HG03575 (cell line): ENCODE results near the gene CRYBG1.

Experiments used
- ATAC-seq: cut with Tn5 transposase; IDR thresholded peaks from one replicate; pipeline ENCODE4 v1.9.1; 2021; ENCODE audit not compliant: unreplicated experiment, insufficient number of reproducible peaks, low FRiP score; ENCODE audit errors: extremely low read depth

Gene CRYBG1

GRCh38 chr6:106611030-106611429 is 250.5 kb downstream of the CRYBG1 start:
- no peak for ATAC-seq

DNA sequence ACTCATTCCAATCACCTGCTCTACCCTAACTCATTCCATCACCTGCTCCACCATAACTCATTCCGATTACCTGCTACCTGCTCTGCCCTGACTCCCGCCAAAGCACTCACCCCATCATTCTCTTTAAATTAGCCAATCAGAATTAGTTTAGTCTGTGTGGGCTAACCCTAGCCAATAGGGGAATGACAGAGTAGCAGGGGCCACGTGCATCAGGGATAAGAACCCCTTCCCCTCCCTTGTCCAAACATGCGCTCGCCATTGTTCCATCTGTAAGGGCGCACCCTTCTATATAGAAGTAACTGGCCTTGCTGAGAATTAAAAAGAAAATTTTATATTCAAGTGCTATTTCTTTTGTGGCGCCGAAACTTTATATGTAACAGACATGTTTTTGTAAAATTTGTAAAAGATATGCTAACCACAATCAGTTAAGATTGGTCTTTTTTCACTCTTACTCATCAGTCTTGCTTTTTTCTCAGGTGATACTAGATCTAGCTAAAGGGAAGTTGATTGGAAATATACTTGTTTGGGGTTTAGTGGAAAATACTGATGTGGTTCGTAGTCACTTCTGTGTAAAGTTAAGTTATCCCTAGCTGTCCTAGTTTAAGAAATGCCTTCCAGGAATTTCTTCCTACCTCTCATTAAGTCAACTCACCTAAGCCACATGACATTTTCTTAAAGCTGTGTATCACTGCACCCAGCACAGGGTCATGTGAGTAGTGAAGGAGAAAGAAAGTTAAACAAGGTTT is 252.3 kb downstream of the CRYBG1 start:
- ATAC-seq: no peak

DNA sequence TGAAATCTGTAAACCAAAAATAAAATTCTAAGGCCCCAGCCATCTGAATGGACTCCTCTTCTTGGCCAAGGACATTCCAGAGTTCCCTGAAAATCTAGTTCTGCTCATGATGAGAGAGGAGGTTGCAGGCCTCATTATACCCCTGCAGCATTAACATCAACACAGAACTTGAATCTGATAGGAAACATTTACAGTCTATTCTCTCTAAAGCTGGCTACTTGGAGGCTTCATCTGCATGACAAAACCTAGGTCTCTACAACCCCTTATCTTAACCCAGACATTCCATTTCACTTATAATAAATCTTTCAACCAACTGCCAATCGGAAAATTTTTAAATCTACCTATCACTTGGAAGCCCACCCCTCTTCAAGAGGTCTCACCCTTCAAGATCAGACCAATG is 253.1 kb downstream of the CRYBG1 start:
- no peak for ATAC-seq

DNA sequence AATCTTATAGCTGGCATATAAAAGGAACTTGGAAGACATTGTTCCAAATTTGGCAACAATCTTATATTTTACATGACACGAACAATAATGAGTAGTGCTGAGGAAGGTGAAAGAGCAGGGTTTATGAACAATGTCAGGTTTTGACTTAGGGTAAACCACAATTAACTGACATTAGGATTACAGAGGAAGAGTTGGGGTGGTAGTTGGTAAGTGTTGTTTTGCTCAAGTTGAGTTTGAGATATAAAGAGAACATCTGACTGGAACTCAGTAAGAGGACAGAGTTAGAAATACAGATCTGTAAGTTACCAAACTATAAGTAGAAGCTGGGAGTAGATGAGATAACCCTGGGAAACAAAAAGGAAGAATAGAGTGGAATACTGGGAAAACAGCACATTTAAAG is 253.6 kb downstream of the CRYBG1 start:
- no peak for ATAC-seq

DNA sequence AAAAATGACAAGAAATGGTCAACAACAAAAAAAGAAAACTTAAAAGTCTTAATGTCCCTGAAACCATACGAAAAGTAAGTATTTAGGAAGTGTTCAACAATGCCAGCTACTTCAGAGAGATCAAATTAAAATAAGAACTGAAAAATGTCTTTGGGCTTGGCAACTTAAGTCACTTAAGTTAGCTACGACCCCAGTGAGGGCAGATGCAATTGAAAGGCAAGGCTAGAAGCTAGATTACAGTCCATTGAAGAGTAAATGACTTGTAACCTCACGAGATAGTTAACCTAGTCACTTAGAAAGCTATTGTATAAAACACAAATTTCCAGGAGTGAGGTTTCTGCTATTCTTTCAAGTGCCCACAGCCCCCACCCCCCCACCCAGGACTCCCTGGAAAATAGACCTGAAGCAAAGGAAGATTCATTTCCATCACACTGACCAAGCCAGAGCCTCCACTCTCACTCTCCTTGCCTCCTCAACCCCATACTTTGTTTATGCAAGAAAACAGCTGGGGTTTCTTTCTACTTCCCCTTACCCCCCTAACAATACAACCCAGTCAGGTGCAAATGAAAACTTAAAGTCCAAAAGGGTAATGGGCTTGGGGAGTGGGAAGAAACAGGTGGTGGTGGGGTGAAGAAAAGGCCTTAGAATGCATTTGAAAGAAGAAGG is 254.2 kb downstream of the CRYBG1 start:
- no peak for ATAC-seq

DNA sequence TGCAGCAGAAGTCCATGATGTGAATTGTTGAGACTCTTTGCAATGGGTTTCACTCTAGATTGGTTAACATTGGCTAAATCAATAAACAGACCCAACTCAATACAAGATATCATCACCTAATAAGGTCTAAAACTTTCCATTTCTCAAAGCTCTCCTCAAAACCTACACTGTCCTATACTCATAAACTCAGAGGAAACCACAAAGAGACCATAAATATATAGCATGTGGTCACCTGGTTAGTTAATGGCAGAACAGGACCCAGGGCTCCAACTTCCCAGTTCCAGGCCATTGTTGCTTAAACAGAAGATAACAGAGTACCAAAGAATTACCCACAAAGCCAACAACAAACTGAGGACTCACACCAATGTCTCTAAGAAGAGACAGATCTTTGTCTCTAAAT is 256.8 kb downstream of the CRYBG1 start:
- no peak for ATAC-seq

DNA sequence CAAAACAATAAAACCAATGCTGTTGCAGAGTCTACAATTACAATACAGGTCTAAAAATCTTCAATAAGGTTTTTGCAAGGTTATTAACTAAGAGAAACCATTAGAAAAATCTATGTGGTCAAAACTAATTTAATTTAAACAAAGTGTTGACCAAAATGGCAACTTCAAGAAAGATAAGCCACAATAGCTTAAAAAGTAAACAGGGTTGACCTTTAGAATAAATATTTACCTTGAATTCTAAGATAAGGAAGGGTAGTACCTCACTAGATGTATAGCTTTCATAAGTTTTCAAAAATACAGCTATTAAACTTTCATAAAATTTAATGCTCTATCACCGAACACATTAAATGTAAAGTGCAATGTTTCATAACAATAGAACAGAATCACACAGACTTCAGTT is 257.3 kb downstream of the CRYBG1 start:
- ATAC-seq: no peak

GRCh38 chr6:106618324-106618723 is 257.8 kb downstream of the CRYBG1 start:
- no peak for ATAC-seq

DNA sequence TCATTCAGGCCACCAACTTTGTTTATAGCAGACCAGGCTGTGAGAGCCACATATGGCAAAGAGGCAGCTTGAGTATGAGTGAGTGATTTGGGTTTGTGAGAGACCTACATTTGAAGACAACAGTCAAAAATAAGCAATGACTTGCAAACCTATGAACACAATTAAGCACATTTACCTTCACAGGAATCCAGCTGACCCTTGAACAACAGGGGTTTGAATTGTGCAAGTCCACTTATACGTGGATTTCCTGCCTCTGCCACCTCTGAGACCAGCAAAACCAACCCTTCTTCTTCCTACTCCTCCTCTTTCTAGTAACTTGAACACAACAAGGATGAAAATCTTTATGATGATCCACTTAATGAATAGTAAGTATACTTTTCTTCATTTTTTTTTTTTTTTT is 258.7 kb downstream of the CRYBG1 start:
- ATAC-seq: no peak

GRCh38 chr6:106620931-106621672 is 260.6 kb downstream of the CRYBG1 start:
- ATAC-seq: no peak
